ENCODE measurements around the gene SLC13A1.

Gene SLC13A1

DNA sequence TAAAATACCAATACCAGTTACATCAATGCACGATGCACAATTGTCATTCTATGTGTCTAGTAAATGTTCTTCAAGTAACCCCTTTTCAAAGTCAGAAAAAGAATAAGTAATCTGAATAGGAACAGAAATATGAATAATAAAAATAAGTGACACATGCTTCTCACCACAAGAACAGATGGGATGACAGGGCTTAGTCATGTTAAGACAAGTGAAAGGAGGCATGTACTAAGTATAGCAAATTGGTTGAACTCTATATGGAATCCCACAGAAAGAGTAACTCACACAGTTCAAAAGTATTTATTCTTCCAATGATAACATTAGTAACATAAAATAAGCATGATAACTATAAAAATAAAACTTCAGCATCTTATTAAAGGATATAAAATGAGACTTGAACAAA is 103.3 kb downstream of the SLC13A1 start:
- TF ChIP-seq TAF1 (IDR thresholded peaks at IDR 0.05; ENCODE audit: borderline replicate concordance, insufficient read depth, low read length), result no peak
- TF ChIP-seq POLR2AphosphoS5 (IDR thresholded peaks at IDR 0.05; ENCODE audit: low read depth, low read length), result no peak
- no peak for TF ChIP-seq SIN3A (IDR thresholded peaks at IDR 0.05; ENCODE audit: borderline replicate concordance, insufficient read depth, low read length)
- TF ChIP-seq FOXP2 (optimal IDR thresholded peaks at IDR 0.05; ENCODE audit: borderline replicate concordance, extremely low read depth, extremely low read length, insufficient read depth), result no peak
- TF ChIP-seq, protein P1, sequence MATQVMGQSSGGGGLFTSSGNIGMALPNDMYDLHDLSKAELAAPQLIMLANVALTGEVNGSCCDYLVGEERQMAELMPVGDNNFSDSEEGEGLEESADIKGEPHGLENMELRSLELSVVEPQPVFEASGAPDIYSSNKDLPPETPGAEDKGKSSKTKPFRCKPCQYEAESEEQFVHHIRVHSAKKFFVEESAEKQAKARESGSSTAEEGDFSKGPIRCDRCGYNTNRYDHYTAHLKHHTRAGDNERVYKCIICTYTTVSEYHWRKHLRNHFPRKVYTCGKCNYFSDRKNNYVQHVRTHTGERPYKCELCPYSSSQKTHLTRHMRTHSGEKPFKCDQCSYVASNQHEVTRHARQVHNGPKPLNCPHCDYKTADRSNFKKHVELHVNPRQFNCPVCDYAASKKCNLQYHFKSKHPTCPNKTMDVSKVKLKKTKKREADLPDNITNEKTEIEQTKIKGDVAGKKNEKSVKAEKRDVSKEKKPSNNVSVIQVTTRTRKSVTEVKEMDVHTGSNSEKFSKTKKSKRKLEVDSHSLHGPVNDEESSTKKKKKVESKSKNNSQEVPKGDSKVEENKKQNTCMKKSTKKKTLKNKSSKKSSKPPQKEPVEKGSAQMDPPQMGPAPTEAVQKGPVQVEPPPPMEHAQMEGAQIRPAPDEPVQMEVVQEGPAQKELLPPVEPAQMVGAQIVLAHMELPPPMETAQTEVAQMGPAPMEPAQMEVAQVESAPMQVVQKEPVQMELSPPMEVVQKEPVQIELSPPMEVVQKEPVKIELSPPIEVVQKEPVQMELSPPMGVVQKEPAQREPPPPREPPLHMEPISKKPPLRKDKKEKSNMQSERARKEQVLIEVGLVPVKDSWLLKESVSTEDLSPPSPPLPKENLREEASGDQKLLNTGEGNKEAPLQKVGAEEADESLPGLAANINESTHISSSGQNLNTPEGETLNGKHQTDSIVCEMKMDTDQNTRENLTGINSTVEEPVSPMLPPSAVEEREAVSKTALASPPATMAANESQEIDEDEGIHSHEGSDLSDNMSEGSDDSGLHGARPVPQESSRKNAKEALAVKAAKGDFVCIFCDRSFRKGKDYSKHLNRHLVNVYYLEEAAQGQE (IDR thresholded peaks at IDR 0.05; ENCODE audit: insufficient read depth in 1 of 2, low read depth in 2 of 2, low read length in 2 of 2), result no peak

DNA sequence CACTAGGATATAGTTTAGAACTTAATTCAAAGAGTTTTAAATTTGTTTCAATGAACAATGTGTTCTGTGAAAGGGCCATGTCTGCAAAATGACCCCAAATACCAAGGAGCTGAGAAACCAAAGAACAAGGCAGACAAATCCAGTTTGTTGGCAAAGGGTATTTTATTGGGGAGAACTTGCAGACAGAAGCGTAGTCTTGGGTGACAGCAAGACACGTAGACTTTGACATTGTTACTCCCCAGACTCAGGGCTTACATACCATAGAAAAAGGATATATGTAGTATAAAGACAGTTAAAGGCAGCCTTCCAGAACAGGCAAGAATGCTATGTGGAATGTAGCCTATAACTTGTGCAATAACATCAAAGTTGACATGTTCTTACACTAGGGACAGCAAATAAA is 109.3 kb downstream of the SLC13A1 start:
- TF ChIP-seq FOXP2 (optimal IDR thresholded peaks at IDR 0.05; ENCODE audit: borderline replicate concordance, extremely low read depth, extremely low read length, insufficient read depth), result no peak
- no peak for TF ChIP-seq SIN3A (IDR thresholded peaks at IDR 0.05; ENCODE audit: borderline replicate concordance, insufficient read depth, low read length)
- no peak for TF ChIP-seq TAF1 (IDR thresholded peaks at IDR 0.05; ENCODE audit: borderline replicate concordance, insufficient read depth, low read length)

DNA sequence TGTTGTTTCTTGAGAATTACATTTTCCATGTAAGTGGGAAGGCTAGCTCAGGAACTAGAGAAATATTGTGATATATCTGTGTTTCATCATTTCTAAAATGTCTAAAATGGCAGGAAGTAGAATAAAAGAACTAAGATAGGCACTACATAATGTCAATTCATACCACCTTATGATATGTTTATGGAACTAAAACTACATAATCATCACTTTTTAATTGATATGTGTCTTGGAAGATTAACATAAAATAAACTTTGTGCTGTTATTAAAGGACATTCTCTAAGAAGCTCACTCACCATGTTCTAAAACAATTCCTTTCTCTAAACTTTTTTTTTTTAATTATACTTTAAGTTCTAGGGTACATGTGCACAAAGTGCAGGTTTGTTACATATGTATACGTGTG is 120.7 kb downstream of the SLC13A1 start:
- TF ChIP-seq POLR2AphosphoS5 (IDR thresholded peaks at IDR 0.05; ENCODE audit: low read depth, low read length) (no peak), SIN3A (IDR thresholded peaks at IDR 0.05; ENCODE audit: borderline replicate concordance, insufficient read depth, low read length) (no peak), TAF1 (IDR thresholded peaks at IDR 0.05; ENCODE audit: borderline replicate concordance, insufficient read depth, low read length) (no peak), FOXP2 (optimal IDR thresholded peaks at IDR 0.05; ENCODE audit: borderline replicate concordance, extremely low read depth, extremely low read length, insufficient read depth) (no peak)
- TF ChIP-seq, protein P1 (IDR thresholded peaks at IDR 0.05; ENCODE audit: insufficient read depth in 1 of 2, low read depth in 2 of 2, low read length in 2 of 2), result no peak

DNA sequence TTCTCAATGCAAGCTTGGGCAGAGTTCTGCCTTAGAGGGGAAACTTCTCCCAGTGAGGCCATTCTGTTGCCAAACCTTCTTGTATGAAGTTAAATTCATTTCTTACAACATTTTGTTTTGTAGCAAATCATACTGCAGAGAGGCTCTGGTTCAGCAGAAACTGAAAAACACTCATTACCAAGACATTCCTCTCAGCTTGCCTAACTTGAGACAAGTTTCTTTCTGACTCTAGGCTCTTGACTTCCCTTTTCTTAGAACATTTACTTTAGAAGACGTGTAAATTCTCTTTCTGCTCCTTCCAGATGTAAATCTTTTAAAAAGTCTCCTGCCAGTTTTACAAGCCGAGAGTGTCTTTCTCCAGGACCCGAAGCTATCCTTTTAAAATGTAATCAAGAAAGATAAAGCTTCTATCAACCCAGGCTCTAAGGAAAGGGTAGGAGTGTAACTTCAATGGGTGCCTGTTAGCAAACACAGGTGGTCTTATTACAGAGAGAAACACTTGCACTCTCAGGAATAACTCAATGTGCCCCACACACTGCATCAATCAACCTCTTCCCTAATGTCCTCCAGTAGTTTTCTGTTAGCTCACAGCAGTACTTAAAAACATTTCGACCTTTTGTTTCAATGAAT is 123.8 kb downstream of the SLC13A1 start:
- TF ChIP-seq POLR2AphosphoS5 (IDR thresholded peaks at IDR 0.05; ENCODE audit: low read depth, low read length) (no peak), FOXP2 (optimal IDR thresholded peaks at IDR 0.05; ENCODE audit: borderline replicate concordance, extremely low read depth, extremely low read length, insufficient read depth) (no peak), SIN3A (IDR thresholded peaks at IDR 0.05; ENCODE audit: borderline replicate concordance, insufficient read depth, low read length) (no peak), TAF1 (IDR thresholded peaks at IDR 0.05; ENCODE audit: borderline replicate concordance, insufficient read depth, low read length) (no peak)
- TF ChIP-seq, protein P1 (IDR thresholded peaks at IDR 0.05; ENCODE audit: insufficient read depth in 1 of 2, low read depth in 2 of 2, low read length in 2 of 2), result no peak

DNA sequence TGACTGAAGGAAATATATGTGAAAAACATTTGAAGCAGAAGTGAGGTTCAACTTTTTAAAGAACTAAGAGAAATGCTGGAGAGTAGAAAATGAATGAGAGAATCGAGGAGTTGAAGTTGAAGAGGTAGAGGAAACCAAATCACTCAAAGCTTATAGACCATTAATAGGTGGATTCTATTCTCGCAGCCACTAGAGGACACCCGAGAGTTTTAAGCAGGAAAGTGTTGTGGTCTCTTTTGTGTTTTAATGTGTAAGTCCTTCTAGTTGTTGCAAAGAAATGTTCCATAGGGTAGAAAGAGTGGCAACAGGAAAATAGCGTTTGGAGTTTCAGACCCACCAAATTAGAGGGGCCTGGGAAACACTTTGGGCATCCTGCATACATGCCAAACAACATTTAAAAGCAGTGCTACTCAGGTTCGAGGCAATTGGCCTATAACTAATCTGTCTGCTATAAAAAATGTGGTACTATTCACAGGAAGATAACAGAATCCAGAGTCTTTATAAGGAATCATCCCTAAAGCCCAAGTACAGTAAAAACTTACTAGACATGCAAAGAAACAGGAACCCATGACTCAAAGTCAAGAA is 129.0 kb downstream of the SLC13A1 start:
- TF ChIP-seq TAF1 (IDR thresholded peaks at IDR 0.05; ENCODE audit: borderline replicate concordance, insufficient read depth, low read length) (no peak), FOXP2 (optimal IDR thresholded peaks at IDR 0.05; ENCODE audit: borderline replicate concordance, extremely low read depth, extremely low read length, insufficient read depth) (no peak), SIN3A (IDR thresholded peaks at IDR 0.05; ENCODE audit: borderline replicate concordance, insufficient read depth, low read length) (no peak), POLR2AphosphoS5 (IDR thresholded peaks at IDR 0.05; ENCODE audit: low read depth, low read length) (no peak)
- TF ChIP-seq, protein P1 (IDR thresholded peaks at IDR 0.05; ENCODE audit: insufficient read depth in 1 of 2, low read depth in 2 of 2, low read length in 2 of 2), result no peak

Data from PFSK-1 (cell line).